H1 (cell line): ENCODE data around the gene SDSL. TPM values are rescaled to one million over a fixed set of nuclear protein-coding genes. Genes with fewer than 3 reads are reported as not detected.

ENCODE experiments used
- BACH1 ChIP-seq: IDR thresholded peaks from 2 replicates; pipeline ENCODE4 v1.6.1; 2012; ENCODE audit warnings: low read length, improper control_type of control experiment
- CREB1 ChIP-seq: IDR thresholded peaks from 2 replicates; pipeline ENCODE4 v1.6.1; 2012; ENCODE audit warnings: inconsistent platforms
- CTBP2 ChIP-seq: IDR thresholded peaks from 2 replicates; pipeline ENCODE4 v1.7.0; 2011; ENCODE audit warnings: borderline replicate concordance, mild to moderate bottlenecking, moderate library complexity, mixed read lengths, low read length; ENCODE audit not compliant: insufficient read depth, insufficient read length
- HDAC2 ChIP-seq, 2 experiments: fragments of 300-600 bp in 1 of 2; sonication (generic) in 1 of 2; IDR thresholded peaks; 2 replicates each; pipeline ENCODE4 v1.6.1; 2011 to 2012; ENCODE audit warnings: low read depth in 2 of 2, low read length in 2 of 2, mild to moderate bottlenecking in 2 of 2, moderate library complexity in 2 of 2, borderline replicate concordance in 1 of 2, inconsistent platforms in 1 of 2
- KDM4A ChIP-seq: IDR thresholded peaks from one replicate; pipeline ENCODE4 v1.7.1; 2012; ENCODE audit warnings: low read depth, mild to moderate bottlenecking, moderate library complexity, low read length, inconsistent platforms; ENCODE audit not compliant: severe bottlenecking
- POLR2AphosphoS5 ChIP-seq: IDR thresholded peaks from 2 replicates; pipeline ENCODE4 v1.6.1; 2011; ENCODE audit warnings: low read depth, low read length
- RAD21 ChIP-seq, 2 experiments: IDR thresholded peaks in 1 of 2; conservative IDR thresholded peaks in 1 of 2; 2 replicates each; pipeline ENCODE4 v1.6.1; 2011; ENCODE audit warnings: low read depth in 2 of 2, low read length in 2 of 2, improper control_type of control experiment in 1 of 2, inconsistent platforms in 1 of 2, mild to moderate bottlenecking in 1 of 2, moderate library complexity in 1 of 2
- SUZ12 ChIP-seq: fragments of 200-600 bp; sonication (generic); IDR thresholded peaks from 2 replicates; pipeline ENCODE4 v1.6.1; 2012; ENCODE audit warnings: mild to moderate bottlenecking, inconsistent platforms, low read length, moderate library complexity, mixed read lengths
- TAF1 ChIP-seq: IDR thresholded peaks from 2 replicates; pipeline ENCODE4 v1.6.1; 2011; ENCODE audit warnings: mild to moderate bottlenecking, low read depth, low read length
- polyA plus RNA-seq, 7 experiments: library from polyadenylated mRNA; depleted of rRNA in 3 of 7; stranded (reverse) in 5 of 7; unstranded in 2 of 7; fragments of >200 nt in 5 of 7; fragments of 200-250 nt in 2 of 7; gene quantifications; 1 replicate in 5 of 7; 2 replicates in 1 of 7; 4 replicates in 1 of 7; pipeline versions ENCODE4 v1.2.1 to v1.2.3, GENCODE V29; 2011 to 2013; ENCODE audit warnings: missing spikeins in 2 of 7, mixed read lengths in 2 of 7
- total RNA-seq: library from RNA; stranded (reverse); fragmentation: NEBNext Ultra II Directional; extraction: Animal tissue kit (Norgen Biotek cat#: 25700); gene quantifications from 2 replicates; pipeline ENCODE4 v1.2.1, GENCODE V29; 2021
- TF ChIP-seq, protein P1 (sequence below): fragments of 300-600 bp; sonication (generic); IDR thresholded peaks from 2 replicates; pipeline ENCODE4 v1.7.1; 2012; ENCODE audit warnings: low read length, moderate library complexity, mild to moderate bottlenecking, inconsistent platforms; ENCODE audit not compliant: insufficient replicate concordance

Gene SDSL
- total and polyA plus RNA-seq, 2 of the 8 experiments (the other 6 are each of a cell fraction or from before 2014, with no cell fraction given), result 0.69 to 1.3 TPM

DNA sequence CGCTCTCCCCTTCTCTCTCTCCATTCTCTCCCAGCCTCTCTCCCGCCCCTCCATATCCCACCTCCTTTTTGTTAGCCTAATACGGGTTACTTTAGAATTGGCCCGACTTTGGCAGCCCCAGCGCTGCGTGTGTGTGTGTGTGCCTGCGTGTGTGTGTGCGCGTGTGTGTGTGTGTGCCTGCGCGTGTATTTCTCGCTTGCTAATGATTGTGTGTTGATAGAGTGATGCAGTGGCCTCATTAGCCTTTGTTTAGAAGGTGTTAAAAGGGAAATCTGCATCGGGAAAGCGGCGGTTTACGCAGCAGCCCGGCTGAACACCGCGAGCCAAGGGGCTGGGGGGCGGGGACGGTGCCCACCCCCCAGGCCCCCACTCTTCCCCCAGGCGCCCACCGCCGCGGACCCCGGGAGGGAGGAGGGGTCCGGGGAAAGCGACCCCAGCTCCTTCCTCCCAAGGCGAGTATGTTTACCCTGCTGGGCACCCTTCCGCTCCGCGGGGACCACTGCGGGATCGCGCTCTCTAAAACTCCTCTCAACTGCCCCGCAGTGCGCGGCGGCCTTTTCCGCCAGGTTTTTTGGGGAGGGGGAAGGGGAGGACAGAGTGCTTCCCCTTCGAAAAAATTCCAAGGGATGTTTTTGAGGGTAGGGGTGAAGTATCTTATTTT lies 56.3 kb downstream of the SDSL start (continued):
- TF ChIP-seq, protein P1, sequence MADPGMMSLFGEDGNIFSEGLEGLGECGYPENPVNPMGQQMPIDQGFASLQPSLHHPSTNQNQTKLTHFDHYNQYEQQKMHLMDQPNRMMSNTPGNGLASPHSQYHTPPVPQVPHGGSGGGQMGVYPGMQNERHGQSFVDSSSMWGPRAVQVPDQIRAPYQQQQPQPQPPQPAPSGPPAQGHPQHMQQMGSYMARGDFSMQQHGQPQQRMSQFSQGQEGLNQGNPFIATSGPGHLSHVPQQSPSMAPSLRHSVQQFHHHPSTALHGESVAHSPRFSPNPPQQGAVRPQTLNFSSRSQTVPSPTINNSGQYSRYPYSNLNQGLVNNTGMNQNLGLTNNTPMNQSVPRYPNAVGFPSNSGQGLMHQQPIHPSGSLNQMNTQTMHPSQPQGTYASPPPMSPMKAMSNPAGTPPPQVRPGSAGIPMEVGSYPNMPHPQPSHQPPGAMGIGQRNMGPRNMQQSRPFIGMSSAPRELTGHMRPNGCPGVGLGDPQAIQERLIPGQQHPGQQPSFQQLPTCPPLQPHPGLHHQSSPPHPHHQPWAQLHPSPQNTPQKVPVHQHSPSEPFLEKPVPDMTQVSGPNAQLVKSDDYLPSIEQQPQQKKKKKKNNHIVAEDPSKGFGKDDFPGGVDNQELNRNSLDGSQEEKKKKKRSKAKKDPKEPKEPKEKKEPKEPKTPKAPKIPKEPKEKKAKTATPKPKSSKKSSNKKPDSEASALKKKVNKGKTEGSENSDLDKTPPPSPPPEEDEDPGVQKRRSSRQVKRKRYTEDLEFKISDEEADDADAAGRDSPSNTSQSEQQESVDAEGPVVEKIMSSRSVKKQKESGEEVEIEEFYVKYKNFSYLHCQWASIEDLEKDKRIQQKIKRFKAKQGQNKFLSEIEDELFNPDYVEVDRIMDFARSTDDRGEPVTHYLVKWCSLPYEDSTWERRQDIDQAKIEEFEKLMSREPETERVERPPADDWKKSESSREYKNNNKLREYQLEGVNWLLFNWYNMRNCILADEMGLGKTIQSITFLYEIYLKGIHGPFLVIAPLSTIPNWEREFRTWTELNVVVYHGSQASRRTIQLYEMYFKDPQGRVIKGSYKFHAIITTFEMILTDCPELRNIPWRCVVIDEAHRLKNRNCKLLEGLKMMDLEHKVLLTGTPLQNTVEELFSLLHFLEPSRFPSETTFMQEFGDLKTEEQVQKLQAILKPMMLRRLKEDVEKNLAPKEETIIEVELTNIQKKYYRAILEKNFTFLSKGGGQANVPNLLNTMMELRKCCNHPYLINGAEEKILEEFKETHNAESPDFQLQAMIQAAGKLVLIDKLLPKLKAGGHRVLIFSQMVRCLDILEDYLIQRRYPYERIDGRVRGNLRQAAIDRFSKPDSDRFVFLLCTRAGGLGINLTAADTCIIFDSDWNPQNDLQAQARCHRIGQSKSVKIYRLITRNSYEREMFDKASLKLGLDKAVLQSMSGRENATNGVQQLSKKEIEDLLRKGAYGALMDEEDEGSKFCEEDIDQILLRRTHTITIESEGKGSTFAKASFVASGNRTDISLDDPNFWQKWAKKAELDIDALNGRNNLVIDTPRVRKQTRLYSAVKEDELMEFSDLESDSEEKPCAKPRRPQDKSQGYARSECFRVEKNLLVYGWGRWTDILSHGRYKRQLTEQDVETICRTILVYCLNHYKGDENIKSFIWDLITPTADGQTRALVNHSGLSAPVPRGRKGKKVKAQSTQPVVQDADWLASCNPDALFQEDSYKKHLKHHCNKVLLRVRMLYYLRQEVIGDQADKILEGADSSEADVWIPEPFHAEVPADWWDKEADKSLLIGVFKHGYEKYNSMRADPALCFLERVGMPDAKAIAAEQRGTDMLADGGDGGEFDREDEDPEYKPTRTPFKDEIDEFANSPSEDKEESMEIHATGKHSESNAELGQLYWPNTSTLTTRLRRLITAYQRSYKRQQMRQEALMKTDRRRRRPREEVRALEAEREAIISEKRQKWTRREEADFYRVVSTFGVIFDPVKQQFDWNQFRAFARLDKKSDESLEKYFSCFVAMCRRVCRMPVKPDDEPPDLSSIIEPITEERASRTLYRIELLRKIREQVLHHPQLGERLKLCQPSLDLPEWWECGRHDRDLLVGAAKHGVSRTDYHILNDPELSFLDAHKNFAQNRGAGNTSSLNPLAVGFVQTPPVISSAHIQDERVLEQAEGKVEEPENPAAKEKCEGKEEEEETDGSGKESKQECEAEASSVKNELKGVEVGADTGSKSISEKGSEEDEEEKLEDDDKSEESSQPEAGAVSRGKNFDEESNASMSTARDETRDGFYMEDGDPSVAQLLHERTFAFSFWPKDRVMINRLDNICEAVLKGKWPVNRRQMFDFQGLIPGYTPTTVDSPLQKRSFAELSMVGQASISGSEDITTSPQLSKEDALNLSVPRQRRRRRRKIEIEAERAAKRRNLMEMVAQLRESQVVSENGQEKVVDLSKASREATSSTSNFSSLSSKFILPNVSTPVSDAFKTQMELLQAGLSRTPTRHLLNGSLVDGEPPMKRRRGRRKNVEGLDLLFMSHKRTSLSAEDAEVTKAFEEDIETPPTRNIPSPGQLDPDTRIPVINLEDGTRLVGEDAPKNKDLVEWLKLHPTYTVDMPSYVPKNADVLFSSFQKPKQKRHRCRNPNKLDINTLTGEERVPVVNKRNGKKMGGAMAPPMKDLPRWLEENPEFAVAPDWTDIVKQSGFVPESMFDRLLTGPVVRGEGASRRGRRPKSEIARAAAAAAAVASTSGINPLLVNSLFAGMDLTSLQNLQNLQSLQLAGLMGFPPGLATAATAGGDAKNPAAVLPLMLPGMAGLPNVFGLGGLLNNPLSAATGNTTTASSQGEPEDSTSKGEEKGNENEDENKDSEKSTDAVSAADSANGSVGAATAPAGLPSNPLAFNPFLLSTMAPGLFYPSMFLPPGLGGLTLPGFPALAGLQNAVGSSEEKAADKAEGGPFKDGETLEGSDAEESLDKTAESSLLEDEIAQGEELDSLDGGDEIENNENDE, result no peak
- TF ChIP-seq CREB1 (no peak), KDM4A (peak; percentile 32), BACH1 (no peak), HDAC2 (IDR thresholded peaks at IDR 0.05; ENCODE audit: borderline replicate concordance in 1 of 2, low read depth in 2 of 2, low read length in 2 of 2) (peak in 1 of 2 experiments; percentile 66; a peak in 1 of 4 replicates), SUZ12 (peak; percentile 52; the same call in 1 of the 2 replicates), TAF1 (no peak), CTBP2 (peak; percentile 93), POLR2AphosphoS5 (no peak), RAD21 (IDR thresholded peaks at IDR 0.05 in 1 of 2, conservative IDR thresholded peaks at IDR 0.05 in 1 of 2; ENCODE audit: low read depth in 2 of 2, low read length in 2 of 2) (no peak; a peak in 1 of 4 replicates)
